ENCODE results near the gene PCDHGC5.
A peak's percentile ranks its signal among the peaks of the same experiment; 100 is the strongest.

Gene PCDHGC5

DNA sequence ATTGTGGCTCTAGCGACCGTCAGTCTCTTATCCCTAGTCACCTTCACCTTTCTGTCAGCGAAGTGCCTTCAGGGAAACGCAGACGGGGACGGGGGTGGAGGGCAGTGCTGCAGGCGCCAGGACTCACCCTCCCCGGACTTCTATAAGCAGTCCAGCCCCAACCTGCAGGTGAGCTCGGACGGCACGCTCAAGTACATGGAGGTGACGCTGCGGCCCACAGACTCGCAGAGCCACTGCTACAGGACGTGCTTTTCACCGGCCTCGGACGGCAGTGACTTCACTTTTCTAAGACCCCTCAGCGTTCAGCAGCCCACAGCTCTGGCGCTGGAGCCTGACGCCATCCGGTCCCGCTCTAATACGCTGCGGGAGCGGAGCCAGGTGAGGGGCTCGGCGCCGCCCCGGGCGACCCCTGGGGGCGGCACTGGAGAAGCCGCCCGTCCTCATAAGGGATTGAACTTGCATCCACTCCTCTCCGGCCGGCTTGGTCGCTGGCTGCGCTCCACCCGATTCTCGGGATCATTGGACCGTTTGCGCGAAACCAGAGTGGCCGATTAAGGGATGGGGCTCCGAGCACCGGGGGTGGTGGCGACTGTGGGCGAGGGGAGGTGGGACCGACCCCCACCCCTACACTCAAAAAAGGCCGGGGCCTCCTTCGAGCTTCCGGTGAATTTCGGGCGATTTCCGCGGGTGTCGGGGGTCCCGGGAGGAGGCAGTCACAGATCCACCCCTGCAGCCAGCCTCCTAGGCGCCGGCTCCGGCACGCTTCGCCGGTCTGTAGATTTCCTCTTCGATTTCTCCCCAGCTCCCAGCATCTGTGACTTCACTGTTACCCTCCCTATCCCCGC is 2.7 kb downstream of the PCDHGC5 start:
- no peak for DNase-seq

DNA sequence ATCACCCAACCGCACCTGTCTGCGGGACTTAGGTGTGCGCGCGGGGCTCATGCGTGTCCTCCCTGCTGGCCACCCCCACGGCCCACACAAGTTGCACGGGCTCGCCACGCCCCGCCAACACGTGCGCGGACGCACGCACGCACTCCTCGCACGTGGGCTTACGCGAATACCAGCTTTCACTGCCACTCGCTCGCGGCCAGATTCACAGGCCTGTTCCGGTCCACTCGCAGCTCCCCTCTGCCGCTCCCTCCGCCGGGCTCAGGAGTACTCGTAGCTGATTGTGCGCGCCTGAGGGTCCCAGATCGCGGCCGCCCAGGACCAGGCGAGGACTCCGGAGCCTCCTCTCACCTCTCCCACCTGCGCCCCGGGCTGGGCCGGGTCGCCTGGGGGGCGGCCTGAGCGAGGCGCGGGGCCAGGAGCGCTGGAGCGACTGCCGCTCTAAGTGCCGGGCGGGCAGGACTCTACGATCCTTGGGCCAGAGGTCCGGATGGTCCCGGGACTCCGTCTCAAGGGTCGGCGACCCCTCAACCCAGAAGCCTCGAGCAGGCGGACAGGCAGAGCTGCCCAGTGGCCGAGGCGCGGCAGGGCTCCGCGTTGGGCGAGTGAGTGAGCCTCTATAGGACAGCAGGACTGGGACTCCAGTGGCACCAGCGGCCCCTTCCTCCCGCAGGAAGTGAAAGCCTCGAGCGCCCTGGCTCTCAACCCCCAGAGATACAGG is 3.4 kb downstream of the PCDHGC5 start:
- DNase-seq, result no peak

DNA sequence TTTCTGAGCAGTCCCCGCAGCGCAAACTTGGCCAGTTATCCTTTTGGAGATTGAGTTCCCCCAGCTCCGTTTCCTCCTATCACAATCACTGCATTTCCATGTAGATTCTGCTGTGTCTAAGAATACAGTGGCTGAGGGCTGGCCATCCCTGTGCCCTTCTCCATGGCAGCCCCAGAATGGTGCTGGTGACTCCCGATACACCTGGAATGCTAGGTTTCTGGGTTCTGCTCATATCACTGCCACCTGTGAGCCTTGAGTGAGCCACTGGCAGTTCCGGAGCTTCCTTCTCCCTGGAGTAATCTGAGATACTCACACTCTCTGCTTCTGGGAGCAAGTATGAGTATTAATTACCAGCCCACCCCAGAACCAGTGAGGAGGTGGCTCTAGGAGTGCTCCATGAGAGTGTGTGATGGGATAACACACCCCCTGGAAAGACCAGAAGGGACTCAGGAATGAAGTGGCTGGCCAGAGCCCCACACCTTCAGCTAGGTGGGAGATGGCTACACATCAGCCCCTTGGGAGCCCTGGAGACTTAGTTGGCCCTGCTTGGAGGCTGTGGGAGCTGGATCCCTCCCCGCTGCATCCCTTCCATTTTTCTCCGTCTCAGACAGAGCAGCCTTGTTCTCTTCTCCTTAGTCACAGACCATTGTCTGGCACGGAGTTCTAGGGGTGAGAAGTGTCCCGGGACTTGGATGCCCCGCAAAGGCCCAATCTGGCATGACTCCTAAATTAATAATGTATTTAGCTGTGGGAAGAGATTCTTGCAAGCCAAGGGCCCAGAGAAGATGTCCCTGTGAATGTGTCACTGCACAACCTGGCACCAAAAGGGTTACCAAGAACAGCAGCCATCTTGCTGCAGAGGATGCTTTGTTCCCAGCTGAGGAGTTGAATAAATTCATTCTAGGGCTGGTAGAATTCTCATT is 4.9 kb downstream of the PCDHGC5 start:
- DNase-seq, result no peak

DNA sequence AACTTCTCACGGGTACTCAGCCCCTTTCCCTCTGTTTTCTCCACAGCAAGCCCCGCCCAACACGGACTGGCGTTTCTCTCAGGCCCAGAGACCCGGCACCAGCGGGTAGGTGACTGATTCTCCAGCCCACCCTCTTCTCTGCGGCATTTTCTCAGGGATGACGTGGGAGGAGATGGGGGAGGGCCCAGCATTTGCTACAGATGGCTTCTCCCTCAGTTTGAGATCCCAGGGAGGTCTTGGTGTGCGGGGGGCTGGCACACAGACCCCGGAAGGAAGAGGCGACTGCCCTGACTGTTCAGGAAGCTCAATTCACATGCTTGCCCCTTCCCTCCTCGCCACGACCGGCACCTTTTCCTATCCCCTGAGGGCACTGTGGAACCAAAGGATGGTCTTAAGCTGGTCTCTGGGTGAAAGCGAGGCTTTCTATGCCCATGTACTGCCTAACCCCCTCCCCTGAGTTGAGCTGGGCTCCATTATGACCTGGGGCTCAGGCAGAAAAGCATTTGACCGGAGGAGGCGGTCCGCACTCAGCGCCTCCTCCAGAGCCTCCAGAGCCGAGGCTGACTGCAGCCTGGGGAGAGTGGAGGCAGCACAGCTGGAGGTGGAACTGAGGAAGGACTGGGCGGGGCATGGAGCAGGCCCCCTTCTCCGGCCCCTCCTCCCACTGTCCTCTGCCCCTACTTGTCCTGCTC is 6.0 kb downstream of the PCDHGC5 start:
- no peak for DNase-seq

DNA sequence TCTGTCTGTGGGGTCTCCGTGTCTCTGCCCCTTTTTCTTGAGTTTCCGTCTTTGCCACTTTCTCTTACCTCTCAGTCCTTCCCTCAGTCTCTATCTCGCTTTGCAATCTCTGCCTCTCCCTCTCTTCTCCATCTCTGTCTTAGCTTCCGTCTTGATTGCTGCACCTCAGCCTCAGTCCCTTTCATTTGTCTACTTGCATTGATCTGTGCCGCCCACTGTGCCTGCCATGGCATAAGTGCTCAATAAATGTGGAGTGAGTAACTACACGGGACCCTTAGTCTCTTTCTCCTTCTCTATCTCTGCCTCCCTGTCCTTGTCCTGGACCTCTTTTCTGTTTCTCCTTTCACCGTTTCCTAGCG is 6.6 kb downstream of the PCDHGC5 start:
- DNase-seq, result no peak

DNA sequence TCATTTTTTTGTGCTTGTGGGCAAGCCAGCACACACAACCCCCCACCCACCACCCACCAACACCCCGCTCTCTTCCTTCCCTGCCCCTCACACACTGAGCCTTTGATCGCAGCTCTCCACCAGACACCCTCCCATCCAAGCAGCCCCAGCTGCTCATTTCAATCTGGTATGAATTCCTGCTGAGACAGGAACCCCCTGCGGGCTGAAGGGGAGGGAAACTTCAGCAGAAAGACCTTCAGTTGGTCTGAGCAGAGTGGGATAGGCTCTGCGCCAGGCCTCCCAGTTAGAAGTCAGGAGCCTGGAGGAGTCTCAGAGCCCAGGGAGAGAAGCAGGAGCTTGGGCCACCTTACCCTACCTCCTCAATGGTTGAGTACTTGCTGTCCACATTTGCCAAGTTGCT is 7.2 kb downstream of the PCDHGC5 start:
- DNase-seq, result peak in 1 of 2 experiments; percentile 0

DNA sequence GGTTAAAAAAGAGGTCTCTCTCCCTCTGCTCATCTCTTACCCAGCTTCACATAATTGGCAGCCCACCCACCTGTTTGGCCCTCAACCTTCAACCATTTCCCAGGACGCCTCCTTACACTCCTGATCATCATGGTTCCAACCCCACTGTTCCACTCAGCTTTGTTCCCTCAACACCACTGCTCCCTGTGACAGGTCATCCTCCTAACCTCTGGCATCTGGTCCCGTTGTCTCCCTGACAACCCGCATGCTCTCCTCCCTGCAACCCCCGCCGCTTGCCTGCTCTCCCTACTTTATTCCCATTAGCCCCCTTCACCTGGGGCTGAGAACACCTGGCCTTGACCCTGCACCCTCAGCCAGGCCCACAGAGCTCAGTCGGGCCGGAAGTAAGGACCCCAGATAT is 12.9 kb downstream of the PCDHGC5 start:
- no peak for DNase-seq

DNA sequence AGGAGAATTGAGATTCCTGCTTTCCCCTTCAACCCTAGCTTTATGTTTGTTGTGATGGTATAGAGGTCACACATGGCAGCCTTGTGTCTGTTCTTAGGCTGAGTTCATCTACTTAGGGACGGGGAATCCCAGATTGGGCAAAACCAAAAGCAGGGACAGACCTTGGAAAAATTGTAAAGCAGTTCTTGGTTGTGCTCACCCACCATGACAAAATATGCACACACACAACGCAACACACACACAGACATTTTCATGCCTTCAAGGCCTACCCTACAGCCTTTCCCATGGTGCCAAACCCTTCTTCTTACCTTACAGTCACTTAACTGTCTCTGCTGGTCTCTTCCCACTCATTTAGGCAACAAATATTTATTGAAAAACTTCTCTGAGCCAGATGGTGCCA is 14.8 kb downstream of the PCDHGC5 start:
- DNase-seq, result no peak

DNA sequence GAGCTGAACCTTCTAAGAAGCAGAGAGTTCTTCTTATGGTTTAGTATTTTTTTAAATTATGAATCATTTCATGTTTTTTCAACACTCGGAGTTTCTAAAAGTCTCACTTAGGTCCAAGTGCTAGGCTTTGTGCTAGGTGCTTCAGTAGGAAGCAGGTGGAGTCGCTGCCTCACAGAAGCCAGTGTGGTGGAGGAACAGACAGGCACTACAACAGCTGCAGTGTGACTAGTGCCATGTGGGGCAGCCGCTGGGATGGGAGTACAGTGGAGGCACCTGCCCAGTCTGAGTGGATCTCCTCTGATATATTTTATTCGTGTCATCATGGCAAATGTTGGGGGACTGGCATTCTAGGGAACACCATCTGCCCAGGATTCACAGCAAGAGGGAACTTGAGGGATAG is 15.3 kb downstream of the PCDHGC5 start:
- DNase-seq, result no peak

DNA sequence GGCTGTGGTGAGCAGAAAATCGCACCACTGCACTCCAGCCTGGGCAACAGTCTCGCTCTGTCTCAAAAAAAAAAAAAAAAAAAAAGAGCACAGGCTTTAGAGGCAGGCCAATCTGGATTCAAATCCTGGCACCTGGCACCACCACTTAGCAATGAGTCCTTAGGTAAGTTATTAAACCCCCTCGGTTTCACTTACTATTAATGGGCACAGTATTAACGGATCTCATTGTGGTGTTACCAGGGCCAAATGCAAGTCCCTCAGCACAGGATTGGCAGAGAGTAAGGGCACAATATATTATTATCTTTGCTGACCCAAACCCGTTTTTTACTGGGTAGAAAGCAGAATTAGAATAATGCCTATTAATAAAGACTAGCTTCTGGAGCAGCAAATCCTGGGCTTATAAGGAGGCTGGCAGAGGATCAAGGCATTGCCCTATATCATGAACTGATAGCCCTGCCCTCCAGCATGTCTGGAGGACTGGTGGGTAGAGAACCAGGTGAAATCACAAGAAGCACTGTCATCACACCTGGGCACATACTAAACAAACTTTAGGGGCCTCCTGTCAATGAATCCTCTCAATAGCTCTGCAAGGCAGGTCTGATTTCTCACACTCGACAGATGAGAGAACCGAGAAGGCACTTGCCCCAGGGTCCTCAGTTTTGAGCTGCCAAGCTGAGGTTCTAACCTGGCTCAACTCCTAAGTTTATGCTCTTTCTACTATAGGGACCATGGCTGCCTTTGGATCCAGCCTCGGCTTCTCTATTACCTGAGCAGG is 17.7 kb downstream of the PCDHGC5 start:
- no peak for DNase-seq

DNA sequence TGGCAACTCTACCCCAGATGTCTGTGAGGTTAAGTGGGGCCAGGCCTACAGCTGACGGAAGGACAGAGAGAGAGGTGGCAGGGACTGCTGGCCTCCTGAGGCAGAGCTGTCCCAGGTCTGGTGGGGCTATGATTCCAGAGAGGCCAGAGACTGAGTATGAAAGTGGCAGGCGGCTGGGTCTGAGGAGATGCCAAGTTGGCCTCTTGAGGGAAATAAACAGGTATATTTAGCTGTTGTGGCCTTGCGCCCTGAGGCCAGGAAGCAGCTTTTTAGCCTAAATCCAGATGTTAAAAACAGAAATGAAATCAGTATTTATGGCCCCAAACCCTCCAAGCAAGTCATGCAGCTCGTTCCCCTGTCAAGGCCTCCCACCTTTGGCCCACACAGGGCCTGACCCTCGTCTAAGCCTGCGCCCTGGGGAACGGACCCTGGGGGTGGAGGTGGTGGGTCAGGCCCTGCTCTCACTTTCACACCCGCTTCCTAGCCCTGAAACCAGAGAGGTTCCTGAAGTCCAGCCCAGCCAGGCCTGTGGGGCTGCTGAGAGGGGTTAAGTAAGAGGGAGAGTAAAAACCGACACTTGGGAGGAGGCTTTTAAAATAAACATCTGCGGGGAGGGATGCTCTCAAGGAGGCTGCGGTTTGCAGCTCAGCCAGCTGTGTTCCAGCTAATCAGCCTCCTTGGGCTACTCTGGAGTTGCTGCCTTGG is 18.7 kb downstream of the PCDHGC5 start:
- DNase-seq, result no peak

DNA sequence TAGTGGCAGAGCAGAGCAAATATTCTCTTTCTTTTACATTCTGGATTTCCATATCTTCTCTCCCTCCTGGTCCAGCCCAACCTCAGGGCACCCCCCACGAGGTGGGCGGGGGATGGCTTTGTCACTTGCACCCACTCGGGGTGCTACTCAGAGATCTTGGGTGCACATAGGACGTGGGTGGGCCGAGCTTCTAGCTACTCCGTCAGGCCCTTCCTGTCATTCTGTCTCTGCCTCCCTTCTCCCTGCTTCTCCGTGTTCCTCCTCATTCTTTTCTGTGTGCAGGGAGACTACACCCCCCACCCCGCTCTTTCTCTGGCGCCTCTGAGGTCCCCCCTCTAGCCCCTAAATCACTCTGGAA is 19.5 kb downstream of the PCDHGC5 start:
- no peak for DNase-seq

DNA sequence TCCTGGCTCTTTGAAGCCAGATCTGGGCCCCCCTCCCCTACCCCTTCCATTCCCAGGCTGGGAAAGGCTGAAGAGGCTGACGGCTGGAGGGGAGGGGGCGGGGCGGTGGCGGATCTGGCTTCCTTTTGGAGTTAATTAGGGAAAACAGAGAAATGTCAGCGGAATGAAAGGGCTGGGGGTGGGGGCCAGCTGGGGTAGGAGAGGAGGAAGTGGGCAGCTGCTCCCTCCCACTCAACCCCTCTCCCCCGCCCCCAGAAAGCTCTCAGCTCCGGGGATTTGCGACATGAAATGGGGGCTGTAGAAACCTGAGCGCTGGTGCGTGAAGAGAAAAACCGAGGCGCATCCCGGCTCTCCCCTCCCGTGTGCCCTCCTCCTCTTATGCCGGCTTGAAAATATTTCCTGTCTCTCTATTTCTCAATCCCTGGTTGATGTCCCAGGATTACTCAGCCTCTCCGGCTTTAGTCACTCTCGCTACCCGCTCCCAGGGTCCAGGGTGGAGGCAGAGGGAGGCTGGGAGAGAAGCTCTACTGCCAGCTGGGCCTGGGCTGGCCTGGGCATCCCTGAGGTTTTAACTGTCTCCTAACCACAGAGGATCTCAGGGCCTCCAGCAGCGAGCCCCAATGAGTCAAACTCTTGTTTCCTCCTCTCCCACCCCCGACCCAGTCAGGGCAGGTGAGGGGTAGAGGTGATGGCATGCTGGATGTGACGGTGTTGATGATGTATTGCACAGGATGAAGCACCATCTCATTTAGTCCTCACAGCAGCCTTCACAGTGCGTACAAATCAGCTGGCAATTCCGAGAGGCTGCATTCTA is 20.1 kb downstream of the PCDHGC5 start:
- DNase-seq, result no peak

DNA sequence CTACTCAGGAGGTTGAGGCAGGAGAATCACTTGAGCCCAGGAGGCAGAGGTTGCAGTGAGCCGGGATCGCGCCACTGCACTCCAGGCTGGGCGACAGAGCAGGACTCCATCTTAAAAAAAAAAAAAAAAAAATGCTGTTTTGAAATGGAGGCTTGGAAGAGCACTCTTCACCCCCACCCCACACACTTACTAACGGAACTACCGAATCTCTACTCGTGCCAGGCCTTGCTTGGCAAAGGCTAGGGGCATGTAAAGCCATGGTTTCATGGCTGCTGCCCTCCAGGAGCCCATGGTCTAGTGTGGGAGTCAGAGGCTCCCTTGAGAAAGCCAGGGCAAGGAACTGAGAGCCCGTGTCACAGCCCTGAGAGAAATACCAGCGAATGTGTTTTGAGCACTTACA is 21.3 kb downstream of the PCDHGC5 start:
- no peak for DNase-seq

DNA sequence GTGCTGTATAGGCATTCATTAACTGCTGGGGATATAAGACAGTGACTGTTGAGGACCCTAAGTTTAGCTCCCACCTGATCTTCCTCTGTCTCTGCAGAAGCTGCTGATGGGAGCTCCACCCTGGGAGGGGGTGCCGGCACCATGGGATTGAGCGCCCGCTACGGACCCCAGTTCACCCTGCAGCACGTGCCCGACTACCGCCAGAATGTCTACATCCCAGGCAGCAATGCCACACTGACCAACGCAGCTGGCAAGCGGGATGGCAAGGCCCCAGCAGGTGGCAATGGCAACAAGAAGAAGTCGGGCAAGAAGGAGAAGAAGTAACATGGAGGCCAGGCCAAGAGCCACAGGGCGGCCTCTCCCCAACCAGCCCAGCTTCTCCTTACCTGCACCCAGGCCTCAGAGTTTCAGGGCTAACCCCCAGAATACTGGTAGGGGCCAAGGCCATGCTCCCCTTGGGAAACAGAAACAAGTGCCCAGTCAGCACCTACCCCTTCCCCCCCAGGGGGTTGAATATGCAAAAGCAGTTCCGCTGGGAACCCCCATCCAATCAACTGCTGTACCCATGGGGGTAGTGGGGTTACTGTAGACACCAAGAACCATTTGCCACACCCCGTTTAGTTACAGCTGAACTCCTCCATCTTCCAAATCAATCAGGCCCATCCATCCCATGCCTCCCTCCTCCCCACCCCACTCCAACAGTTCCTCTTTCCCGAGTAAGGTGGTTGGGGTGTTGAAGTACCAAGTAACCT is 22.1 kb downstream of the PCDHGC5 start:
- DNase-seq, result no peak

DNA sequence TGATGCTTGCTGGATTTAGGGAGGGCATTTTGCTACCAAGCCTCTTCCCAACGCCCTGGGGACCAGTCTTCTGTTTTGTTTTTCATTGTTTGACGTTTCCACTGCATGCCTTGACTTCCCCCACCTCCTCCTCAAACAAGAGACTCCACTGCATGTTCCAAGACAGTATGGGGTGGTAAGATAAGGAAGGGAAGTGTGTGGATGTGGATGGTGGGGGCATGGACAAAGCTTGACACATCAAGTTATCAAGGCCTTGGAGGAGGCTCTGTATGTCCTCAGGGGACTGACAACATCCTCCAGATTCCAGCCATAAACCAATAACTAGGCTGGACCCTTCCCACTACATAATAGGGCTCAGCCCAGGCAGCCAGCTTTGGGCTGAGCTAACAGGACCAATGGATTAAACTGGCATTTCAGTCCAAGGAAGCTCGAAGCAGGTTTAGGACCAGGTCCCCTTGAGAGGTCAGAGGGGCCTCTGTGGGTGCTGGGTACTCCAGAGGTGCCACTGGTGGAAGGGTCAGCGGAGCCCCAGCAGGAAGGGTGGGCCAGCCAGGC is 23.0 kb downstream of the PCDHGC5 start:
- no peak for DNase-seq

DNA sequence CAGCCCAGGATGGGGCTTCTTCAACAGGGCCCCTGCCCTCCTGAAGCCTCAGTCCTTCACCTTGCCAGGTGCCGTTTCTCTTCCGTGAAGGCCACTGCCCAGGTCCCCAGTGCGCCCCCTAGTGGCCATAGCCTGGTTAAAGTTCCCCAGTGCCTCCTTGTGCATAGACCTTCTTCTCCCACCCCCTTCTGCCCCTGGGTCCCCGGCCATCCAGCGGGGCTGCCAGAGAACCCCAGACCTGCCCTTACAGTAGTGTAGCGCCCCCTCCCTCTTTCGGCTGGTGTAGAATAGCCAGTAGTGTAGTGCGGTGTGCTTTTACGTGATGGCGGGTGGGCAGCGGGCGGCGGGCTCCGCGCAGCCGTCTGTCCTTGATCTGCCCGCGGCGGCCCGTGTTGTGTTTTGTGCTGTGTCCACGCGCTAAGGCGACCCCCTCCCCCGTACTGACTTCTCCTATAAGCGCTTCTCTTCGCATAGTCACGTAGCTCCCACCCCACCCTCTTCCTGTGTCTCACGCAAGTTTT is 23.6 kb downstream of the PCDHGC5 start:
- peak; percentile 68 to 77 for DNase-seq

DNA sequence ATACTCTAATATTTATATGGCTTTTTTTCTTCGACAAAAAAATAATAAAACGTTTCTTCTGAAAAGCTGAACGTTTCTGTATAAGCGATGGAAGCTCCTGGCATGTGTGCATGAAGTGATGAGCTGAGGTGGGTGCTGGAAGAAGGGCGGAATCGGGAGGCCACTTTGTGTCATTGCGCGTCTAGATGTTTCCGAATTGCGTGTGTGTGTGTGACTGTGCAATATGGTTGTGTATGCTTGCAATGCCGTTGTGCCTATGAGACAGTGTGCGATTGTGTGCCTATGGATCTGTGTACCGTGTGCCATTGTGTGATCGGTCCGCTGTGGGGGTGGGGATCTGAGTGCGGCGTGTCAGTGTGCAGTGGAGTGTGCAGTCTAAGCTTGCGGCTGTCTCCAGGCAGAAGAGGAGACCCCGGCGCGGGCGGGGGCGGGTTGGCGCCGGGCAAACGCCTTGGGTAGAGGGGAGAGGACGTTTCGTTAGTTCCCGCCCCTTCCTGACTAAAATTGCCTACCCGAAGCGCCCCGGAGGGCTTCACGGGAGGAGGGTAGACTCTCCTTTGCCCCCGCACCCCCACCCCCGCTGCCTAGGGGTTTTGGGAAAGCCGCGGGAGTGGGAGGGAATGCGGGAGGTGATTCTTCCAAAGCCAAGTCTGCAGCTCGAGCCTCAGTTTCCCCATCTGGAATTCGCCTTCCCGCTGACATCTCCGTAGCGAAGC is 24.2 kb downstream of the PCDHGC5 start:
- DNase-seq, result peak; percentile 23 to 37
